ENCODE measurements around the gene RPL13. TPM values are rescaled to one million over a fixed set of nuclear protein-coding genes. Genes with fewer than 3 reads are reported as not detected.

The RPL13 gene
- total RNA-seq, 5 donors from 2014 or later (not counting 1 experiment from before 2014, with no cell fraction given): 4,444 to 6,530 (median 5,942) TPM

GRCh38 chr16:89534252-89534756, 26.2 kb upstream of the RPL13 start:
- peak overlapping the region; percentile 57 to 69 (median 66) for H3K4me3 Mint-ChIP-seq
- POLR2A ChIA-PET: interaction anchor here in 1 of 2 donors (0.6 kb wide), 1 partner anchor 77 kb away, joined by 3 read pairs; no protein-coding TSS in a partner anchor
- peak overlapping the region; percentile 93 to 96 for H3K27ac Mint-ChIP-seq
- H3K4me1 Mint-ChIP-seq: peaks cover 22 to 27% (median 23%) of the 10 kb centered on the region in 3 donors
- Histone ChIP-seq H3K4me3 (ENCODE audit: control insufficient read depth in 1 of 2, extremely low read depth in 1 of 2, low read length in 1 of 2) (no peak overlapping the region), H3K36me3 (ENCODE audit: control insufficient read depth in 2 of 2, extremely low read depth in 1 of 2, insufficient read depth in 1 of 2, low read length in 1 of 2) (peaks cover 25 to 71% of the 10 kb centered on the region in 2 donors), H3K27ac (ENCODE audit: low read length) (peak overlapping the region; percentile 51), H3K4me1 (ENCODE audit: control insufficient read depth in 1 of 2, extremely low read depth in 1 of 2, insufficient read depth in 2 of 2, low read length in 2 of 2) (peaks cover 17 to 31% of the 10 kb centered on the region in 2 experiments), H3K27me3 (replicated peaks in 1 of 2; ENCODE audit: control insufficient read depth in 2 of 2, extremely low read depth in 1 of 2, insufficient read depth in 2 of 2, low read length in 1 of 2) (no peaks in the 10 kb centered on the region), H3K9me3 (no peaks in the 10 kb centered on the region)
- H3K9me3 Mint-ChIP-seq: no peaks in the 10 kb centered on the region
- ATAC-seq (replicated peaks in 1 of 4) (peak; percentile 92 to 97 (median 94)), DNase-seq (peak; percentile 15 to 81 (median 50))
- H3K27me3 Mint-ChIP-seq: no peaks in the 10 kb centered on the region
- peaks cover 15% of the 10 kb centered on the region for H3K36me3 Mint-ChIP-seq
- CTCF ChIA-PET: no interaction called here
- 13% methylated on average over 6 of the region's 11 CpGs for WGBS (ENCODE audit: insufficient coverage)

- ChIA-PET POLR2A (no interaction called here), CTCF (no interaction called here)
- Mint-ChIP-seq H3K4me1 (peaks cover 22 to 30% (median 23%) of the 10 kb centered on the region in 3 donors), H3K27me3 (no peaks in the 10 kb centered on the region), H3K36me3 (peaks cover 19% of the 10 kb centered on the region), H3K27ac (peak overlapping the region; percentile 67 to 72), H3K9me3 (no peaks in the 10 kb centered on the region), H3K4me3 (no peak overlapping the region)
- H3K36me3 ChIP-seq (ENCODE audit: control insufficient read depth in 2 of 2, extremely low read depth in 1 of 2, insufficient read depth in 1 of 2, low read length in 1 of 2): peaks cover 20 to 60% of the 10 kb centered on the region in 2 donors
- H3K27me3 ChIP-seq (replicated peaks in 1 of 2; ENCODE audit: control insufficient read depth in 2 of 2, extremely low read depth in 1 of 2, insufficient read depth in 2 of 2, low read length in 1 of 2): no peaks in the 10 kb centered on the region
- ATAC-seq (replicated peaks in 1 of 4) (no peak), DNase-seq (no peak)
- no peak overlapping the region for H3K4me3 ChIP-seq (ENCODE audit: control insufficient read depth in 1 of 2, extremely low read depth in 1 of 2, low read length in 1 of 2)
- H3K27ac ChIP-seq (ENCODE audit: low read length): no peak overlapping the region
- H3K9me3 ChIP-seq: no peaks in the 10 kb centered on the region
- peaks cover 17 to 31% of the 10 kb centered on the region in 2 experiments for H3K4me1 ChIP-seq (ENCODE audit: control insufficient read depth in 1 of 2, extremely low read depth in 1 of 2, insufficient read depth in 2 of 2, low read length in 2 of 2)
- WGBS (ENCODE audit: insufficient coverage): 97% methylated on average over 12 of the region's 24 CpGs
Observed at GRCh38 chr16:89536371-89536770, 24.1 kb upstream of the RPL13 start.

- Histone ChIP-seq H3K36me3 (ENCODE audit: control insufficient read depth in 2 of 2, extremely low read depth in 1 of 2, insufficient read depth in 1 of 2, low read length in 1 of 2) (peaks cover 17 to 57% of the 10 kb centered on the region in 2 donors), H3K4me1 (ENCODE audit: control insufficient read depth in 1 of 2, extremely low read depth in 1 of 2, insufficient read depth in 2 of 2, low read length in 2 of 2) (peaks cover 17 to 31% of the 10 kb centered on the region in 2 experiments), H3K27me3 (replicated peaks in 1 of 2; ENCODE audit: control insufficient read depth in 2 of 2, extremely low read depth in 1 of 2, insufficient read depth in 2 of 2, low read length in 1 of 2) (no peaks in the 10 kb centered on the region), H3K4me3 (ENCODE audit: control insufficient read depth in 1 of 2, extremely low read depth in 1 of 2, low read length in 1 of 2) (no peak overlapping the region), H3K27ac (ENCODE audit: low read length) (no peak overlapping the region), H3K9me3 (no peaks in the 10 kb centered on the region)
- H3K4me3 Mint-ChIP-seq: no peak overlapping the region
- DNase-seq: no peak
- peaks cover 22 to 30% (median 23%) of the 10 kb centered on the region in 3 donors for H3K4me1 Mint-ChIP-seq
- POLR2A ChIA-PET: no interaction called here
- peaks cover 19% of the 10 kb centered on the region for H3K36me3 Mint-ChIP-seq
- no peaks in the 10 kb centered on the region for H3K27me3 Mint-ChIP-seq
- no peaks in the 10 kb centered on the region for H3K9me3 Mint-ChIP-seq
- 98% methylated on average over 30 of the region's 36 CpGs for WGBS (ENCODE audit: insufficient coverage)
- CTCF ChIA-PET: no interaction called here
- H3K27ac Mint-ChIP-seq: peak overlapping the region; percentile 39 to 69
- no peak for ATAC-seq (replicated peaks in 1 of 4)
Observed at GRCh38 chr16:89536886-89537548, 23.5 kb upstream of the RPL13 start.

DNA sequence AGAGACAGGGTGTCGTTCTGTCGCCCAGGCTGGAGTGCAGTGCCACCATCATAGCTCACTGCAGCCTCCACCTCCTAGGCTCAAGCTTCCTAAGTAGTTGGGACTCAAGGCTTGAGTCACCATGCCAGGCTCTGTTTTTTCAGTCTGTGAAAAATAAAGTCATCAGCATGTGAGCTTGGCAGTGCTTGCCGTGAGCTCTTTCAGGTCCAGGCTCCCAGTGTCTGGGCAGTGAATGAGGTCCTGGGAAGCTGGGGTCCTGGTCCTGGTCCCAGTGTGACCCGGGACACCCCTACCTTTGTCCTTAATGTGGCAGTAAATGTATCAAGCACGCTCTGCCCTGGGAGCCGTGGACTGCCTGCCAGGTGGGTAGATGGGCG, 22.9 kb upstream of the RPL13 start:
- H3K4me3 Mint-ChIP-seq: no peak overlapping the region
- WGBS (ENCODE audit: insufficient coverage): 90% methylated on average over 6 of the region's 7 CpGs
- Histone ChIP-seq H3K27ac (ENCODE audit: low read length) (no peak overlapping the region), H3K36me3 (ENCODE audit: control insufficient read depth in 2 of 2, extremely low read depth in 1 of 2, insufficient read depth in 1 of 2, low read length in 1 of 2) (peaks cover 14 to 52% of the 10 kb centered on the region in 2 donors), H3K4me3 (ENCODE audit: control insufficient read depth in 1 of 2, extremely low read depth in 1 of 2, low read length in 1 of 2) (no peak overlapping the region), H3K4me1 (ENCODE audit: control insufficient read depth in 1 of 2, extremely low read depth in 1 of 2, insufficient read depth in 2 of 2, low read length in 2 of 2) (peaks cover 17 to 31% of the 10 kb centered on the region in 2 experiments), H3K27me3 (replicated peaks in 1 of 2; ENCODE audit: control insufficient read depth in 2 of 2, extremely low read depth in 1 of 2, insufficient read depth in 2 of 2, low read length in 1 of 2) (no peaks in the 10 kb centered on the region), H3K9me3 (no peaks in the 10 kb centered on the region)
- DNase-seq (no peak), ATAC-seq (replicated peaks in 1 of 4) (no peak)
- POLR2A ChIA-PET: no interaction called here
- H3K27ac Mint-ChIP-seq: no peak overlapping the region
- no peaks in the 10 kb centered on the region for H3K9me3 Mint-ChIP-seq
- H3K36me3 Mint-ChIP-seq: peaks cover 19% of the 10 kb centered on the region
- CTCF ChIA-PET: no interaction called here
- no peaks in the 10 kb centered on the region for H3K27me3 Mint-ChIP-seq
- H3K4me1 Mint-ChIP-seq: peaks cover 22 to 30% (median 23%) of the 10 kb centered on the region in 3 donors

DNA sequence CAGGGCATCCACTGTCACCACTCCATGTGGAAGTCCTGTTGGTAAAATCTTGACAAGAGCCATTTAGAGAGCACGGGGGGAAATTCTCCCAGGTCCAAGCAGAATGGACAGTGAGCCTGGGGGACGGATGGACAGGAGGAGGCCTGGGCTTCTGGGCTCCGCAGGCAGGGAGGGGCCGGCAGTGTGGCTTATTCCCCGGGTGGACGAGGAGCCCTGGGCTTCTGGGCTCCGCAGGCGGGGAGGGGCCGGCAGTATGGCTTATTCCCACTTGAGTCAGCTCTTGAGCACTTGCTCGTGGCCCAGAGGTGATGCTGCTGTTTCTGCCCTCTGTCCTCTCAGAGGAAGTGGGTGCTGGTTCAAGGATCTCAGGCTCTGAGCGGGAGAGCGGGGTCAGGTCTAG, 22.2 kb upstream of the RPL13 start:
- CTCF ChIA-PET: no interaction called here
- 97% methylated on average over 11 of the region's 12 CpGs for WGBS (ENCODE audit: insufficient coverage)
- peaks cover 20% of the 10 kb centered on the region for H3K36me3 Mint-ChIP-seq
- no peaks in the 10 kb centered on the region for H3K9me3 Mint-ChIP-seq
- Histone ChIP-seq H3K9me3 (no peaks in the 10 kb centered on the region), H3K4me1 (ENCODE audit: control insufficient read depth in 1 of 2, extremely low read depth in 1 of 2, insufficient read depth in 2 of 2, low read length in 2 of 2) (peaks cover 17 to 31% of the 10 kb centered on the region in 2 experiments), H3K27me3 (replicated peaks in 1 of 2; ENCODE audit: control insufficient read depth in 2 of 2, extremely low read depth in 1 of 2, insufficient read depth in 2 of 2, low read length in 1 of 2) (no peaks in the 10 kb centered on the region), H3K27ac (ENCODE audit: low read length) (no peak overlapping the region), H3K36me3 (ENCODE audit: control insufficient read depth in 2 of 2, extremely low read depth in 1 of 2, insufficient read depth in 1 of 2, low read length in 1 of 2) (peaks cover 14 to 48% of the 10 kb centered on the region in 2 donors), H3K4me3 (ENCODE audit: control insufficient read depth in 1 of 2, extremely low read depth in 1 of 2, low read length in 1 of 2) (no peak overlapping the region)
- H3K4me1 Mint-ChIP-seq: peaks cover 22 to 30% (median 23%) of the 10 kb centered on the region in 3 donors
- DNase-seq: no peak
- no peaks in the 10 kb centered on the region for H3K27me3 Mint-ChIP-seq
- no peak for ATAC-seq (replicated peaks in 1 of 4)
- H3K4me3 Mint-ChIP-seq: no peak overlapping the region
- peak overlapping the region in 1 of 2 donors; percentile 28 for H3K27ac Mint-ChIP-seq
- POLR2A ChIA-PET: no interaction called here

DNA sequence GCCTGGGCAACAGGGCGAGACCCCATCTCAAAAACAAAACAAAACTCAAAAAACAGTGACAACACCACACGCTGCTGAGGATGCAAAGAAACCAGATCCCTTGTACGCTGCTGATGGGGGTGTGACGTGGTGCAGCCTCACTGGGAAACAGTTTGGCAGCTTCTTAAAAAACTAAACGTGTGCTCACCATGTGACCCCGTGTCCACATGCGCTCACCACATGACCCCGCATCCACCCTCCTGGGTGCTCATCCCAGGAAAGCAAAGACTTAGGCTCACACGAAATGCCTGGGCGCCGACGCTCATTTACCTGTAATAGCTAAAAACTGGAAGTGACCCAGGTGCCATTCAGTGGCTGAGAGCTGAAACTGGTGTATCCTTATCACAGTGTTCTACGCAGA, 19.9 kb upstream of the RPL13 start:
- no peak overlapping the region for H3K4me3 ChIP-seq (ENCODE audit: control insufficient read depth in 1 of 2, extremely low read depth in 1 of 2, low read length in 1 of 2)
- DNase-seq: no peak

More for the DNA sequence above, 19.9 kb upstream of the RPL13 start:
- Histone ChIP-seq H3K36me3 (ENCODE audit: control insufficient read depth in 2 of 2, extremely low read depth in 1 of 2, insufficient read depth in 1 of 2, low read length in 1 of 2) (peaks cover 25 to 42% of the 10 kb centered on the region in 2 donors), H3K9me3 (no peaks in the 10 kb centered on the region), H3K4me1 (ENCODE audit: control insufficient read depth in 1 of 2, extremely low read depth in 1 of 2, insufficient read depth in 2 of 2, low read length in 2 of 2) (peaks cover 1 to 8% of the 10 kb centered on the region in 2 experiments), H3K27me3 (replicated peaks in 1 of 2; ENCODE audit: control insufficient read depth in 2 of 2, extremely low read depth in 1 of 2, insufficient read depth in 2 of 2, low read length in 1 of 2) (no peaks in the 10 kb centered on the region), H3K27ac (ENCODE audit: low read length) (no peak overlapping the region)
- Mint-ChIP-seq H3K9me3 (no peaks in the 10 kb centered on the region), H3K36me3 (peaks cover 16% of the 10 kb centered on the region), H3K4me3 (no peak overlapping the region), H3K27me3 (no peaks in the 10 kb centered on the region), H3K4me1 (peaks cover 0 to 7% (median under 1%) of the 10 kb centered on the region in 3 donors), H3K27ac (no peak overlapping the region)
- ATAC-seq (replicated peaks in 1 of 4): peak in 1 of 4 experiments; percentile 23
- ChIA-PET POLR2A (interaction anchor here in 1 of 2 donors (0.6 kb wide), 1 partner anchor 8 kb away, joined by 3 read pairs; no protein-coding TSS in a partner anchor), CTCF (interaction anchor here in 1 of 2 donors (0.6 kb wide), 1 partner anchor 85 kb away, joined by 3 read pairs; no protein-coding TSS in a partner anchor)
- 96% methylated on average over 12 of the region's 13 CpGs for WGBS (ENCODE audit: insufficient coverage)

All from T-cell (primary cell).